AG09309 (cell line): Measurements from ENCODE around the gene LAX1.

Source experiments
- DNase-seq: peaks from one replicate; pipeline ENCODE4 v3.0.0-alpha.2; 2010; ENCODE audit warnings: low read depth
- H3K4me3 ChIP-seq: 2 replicates; pipeline ENCODE4 v1.5.1; 2011; ENCODE audit warnings: mild to moderate bottlenecking, low read depth, low read length, moderate library complexity; ENCODE audit not compliant: control insufficient read depth
- CTCF ChIP-seq: IDR thresholded peaks from 2 replicates; pipeline ENCODE4 v1.5.1; 2011; ENCODE audit warnings: mild to moderate bottlenecking, low read depth, low read length, inconsistent platforms; ENCODE audit not compliant: insufficient read depth, control insufficient read depth; ENCODE audit errors: missing control alignments

LAX1 gene

GRCh38 chr1:203795441-203796235 is 30.7 kb downstream of the LAX1 start, which contains the start of the genes ZBED6 and ZC3H11A:
ZBED6 (plus strand) TSS chr1:203795623; CDS start chr1:203797523, 1,900 bp downstream.
ZC3H11A (plus strand) TSS chr1:203795623; CDS start chr1:203817071, 21,448 bp downstream.
- TF ChIP-seq CTCF = no peak
- DNase-seq = peak; percentile 92
- H3K4me3 ChIP-seq = peak within 1 kb of the TSS; percentile 74

GRCh38 chr1:203796236-203796605 is 31.2 kb downstream of the LAX1 start:
- no peak for DNase-seq
- no peak for TF ChIP-seq CTCF
- H3K4me3 ChIP-seq = peak overlapping the region; percentile 74

GRCh38 chr1:203797216-203797615 is 32.2 kb downstream of the LAX1 start:
- no peak for TF ChIP-seq CTCF
- H3K4me3 ChIP-seq = peak overlapping the region; percentile 74
- no peak for DNase-seq

- DNase-seq = no peak
- TF ChIP-seq CTCF = no peak
Measured at GRCh38 chr1:203797948-203798655, 33.1 kb downstream of the LAX1 start.

GRCh38 chr1:203799157-203799556 is 34.2 kb downstream of the LAX1 start:
- no peak for DNase-seq

More at GRCh38 chr1:203797948-203798655, 33.1 kb downstream of the LAX1 start:
- no peak overlapping the region for H3K4me3 ChIP-seq

GRCh38 chr1:203799971-203800370 is 35.0 kb downstream of the LAX1 start:
- H3K4me3 ChIP-seq = no peak overlapping the region
- no peak for TF ChIP-seq CTCF

More at GRCh38 chr1:203799157-203799556, 34.2 kb downstream of the LAX1 start:
- TF ChIP-seq CTCF = no peak
- H3K4me3 ChIP-seq = no peak overlapping the region

More at GRCh38 chr1:203799971-203800370, 35.0 kb downstream of the LAX1 start:
- no peak for DNase-seq
